GM20000 (cell line): ENCODE data around the gene DHRS7.

Experiments used
- DNase-seq: peaks from one replicate; pipeline ENCODE4 v3.0.0; 2012; ENCODE audit warnings: low spot score
- CTCF ChIP-seq: IDR thresholded peaks from 2 replicates; pipeline ENCODE4 v1.5.1; 2012; ENCODE audit warnings: mild to moderate bottlenecking, control low read depth; ENCODE audit errors: extremely low read depth, missing control alignments

DHRS7 gene

DNA sequence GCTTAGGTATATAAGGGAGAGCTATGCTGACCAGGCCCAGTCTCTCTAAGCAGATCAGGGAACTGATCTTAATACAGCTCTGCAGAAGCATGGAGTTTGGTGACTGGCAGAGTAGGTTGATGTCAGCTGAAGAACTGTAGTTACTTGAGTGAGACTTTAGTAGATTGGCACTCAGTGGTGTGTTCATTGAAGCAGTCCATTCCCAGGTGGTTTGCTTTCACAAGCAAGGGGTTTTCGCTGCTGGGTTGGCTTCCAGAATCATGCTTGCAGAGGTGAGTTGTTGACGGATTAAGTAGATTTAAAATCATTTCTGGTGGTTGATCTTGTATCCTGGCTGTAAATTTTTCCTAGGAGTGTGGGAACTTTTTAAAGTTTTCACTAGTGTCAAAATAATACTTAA lies 6.5 kb upstream of the DHRS7 start:
- no peak for DNase-seq
- TF ChIP-seq CTCF: no peak

GRCh38 chr14:60170948-60171347 lies 5.8 kb upstream of the DHRS7 start:
- DNase-seq: no peak
- TF ChIP-seq CTCF: no peak

DNA sequence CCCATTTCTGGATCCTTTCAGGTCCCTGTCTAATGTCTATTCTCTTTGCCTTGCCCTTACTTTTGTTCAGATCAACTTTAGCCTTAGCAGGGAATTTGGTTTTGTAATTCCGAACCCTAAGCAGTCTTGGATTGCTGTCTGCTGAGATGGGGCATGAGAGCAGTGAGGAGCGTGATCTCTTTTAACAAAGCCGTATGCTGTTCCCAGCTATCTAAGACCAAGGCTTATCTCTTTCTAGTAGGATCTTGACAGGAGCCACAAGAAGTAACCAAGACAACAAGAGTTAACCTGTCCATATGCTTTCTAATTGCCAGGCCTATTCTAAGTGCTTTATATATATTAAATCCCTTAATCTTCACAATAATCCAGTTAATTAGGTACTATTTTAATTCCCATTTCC lies 4.5 kb upstream of the DHRS7 start:
- DNase-seq: no peak
- no peak for TF ChIP-seq CTCF

- no peak for TF ChIP-seq CTCF
These were observed 944 bp upstream of the DHRS7 start for GRCh38 chr14:60166142-60166541.

GRCh38 chr14:60165547-60165876 lies 314 bp upstream of the DHRS7 start:
- no peak for DNase-seq
- TF ChIP-seq CTCF: no peak

More at GRCh38 chr14:60166142-60166541, 944 bp upstream of the DHRS7 start:
- DNase-seq: no peak

DNA sequence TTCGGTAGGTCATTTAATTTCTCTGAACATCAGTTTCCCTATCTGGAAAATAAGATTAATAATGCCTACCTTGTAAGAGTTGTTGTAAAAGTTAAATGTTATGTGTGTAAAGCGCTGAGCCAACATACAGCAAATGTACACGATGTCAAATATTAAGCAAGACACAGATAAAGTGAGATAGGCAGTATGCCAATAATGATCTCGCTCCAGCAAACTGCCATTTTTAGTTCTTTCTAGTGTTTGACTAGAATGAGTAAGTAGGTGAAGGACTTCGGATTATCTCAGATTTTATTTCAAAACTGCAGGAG lies 840 bp downstream of the DHRS7 start:
- TF ChIP-seq CTCF: no peak
- DNase-seq: no peak

GRCh38 chr14:60163693-60164092 lies 1.5 kb downstream of the DHRS7 start:
- DNase-seq: no peak
- no peak for TF ChIP-seq CTCF
